H1 (cell line): Measurements from ENCODE around the gene CENPF. TPM values are rescaled to one million over a fixed set of nuclear protein-coding genes. Genes with fewer than 3 reads are reported as not detected.
"Not testable (repeated sequence)": the region's sequence is repeated elsewhere in the genome, so short reads cannot be mapped to it uniquely, and the experiment has no call there.

Experiments
- CTCF ChIA-PET: fragments of 300-600 bp; sonication (Branson Sonifier 250); formaldehyde crosslinking; loops from one replicate; lab custom pipeline; 2021; ENCODE audit not compliant: partially characterized antibody; lab: Charles Lee
- POLR2A ChIA-PET: fragments of 300-600 bp; sonication (Branson Sonifier 250); formaldehyde crosslinking; loops from one replicate; lab custom pipeline; 2021; ENCODE audit warnings: inconsistent platforms; ENCODE audit not compliant: partially characterized antibody; lab: Charles Lee
- DNase-seq, 2 experiments: peaks; one replicate each; pipeline versions ENCODE4 v3.0.0 to v3.0.0-alpha.2; 2010 to 2022; ENCODE audit warnings: low spot score in 2 of 2, low read depth in 1 of 2, mixed read lengths in 1 of 2
- FAIRE-seq: peaks from 2 replicates; lab custom pipeline; 2011; peaks lifted over from hg19 to GRCh38; lab: Jason Lieb, UNC
- H2AFZ ChIP-seq: 2 replicates; pipeline ENCODE4 v1.8.1; 2012; ENCODE audit warnings: low read length, inconsistent platforms
- H2AK5ac ChIP-seq: 2 replicates; pipeline ENCODE4 v1.6.1; 2013; ENCODE audit warnings: low read depth, low read length
- H2BK120ac ChIP-seq: replicated peaks from 2 replicates; pipeline ENCODE3; 2013; ENCODE audit warnings: low read depth, low read length, inconsistent platforms
- H2BK12ac ChIP-seq: 2 replicates; pipeline ENCODE4 v1.6.1; 2013; ENCODE audit warnings: low read depth, low read length
- H2BK15ac ChIP-seq: 2 replicates; pipeline ENCODE4 v1.6.1; 2013; ENCODE audit warnings: low read length
- H2BK20ac ChIP-seq: 2 replicates; pipeline ENCODE4 v1.6.1; 2013; ENCODE audit warnings: low read length
- H2BK5ac ChIP-seq: 2 replicates; pipeline ENCODE4 v1.6.1; 2013; ENCODE audit warnings: low read depth, low read length
- H3K14ac ChIP-seq: 2 replicates; pipeline ENCODE4 v1.6.1; 2013; ENCODE audit warnings: inconsistent platforms; ENCODE audit not compliant: insufficient read length
- H3K18ac ChIP-seq: 2 replicates; pipeline ENCODE4 v1.6.1; 2013; ENCODE audit warnings: low read length; ENCODE audit errors: extremely low read depth
- H3K23ac ChIP-seq: 2 replicates; pipeline ENCODE4 v1.6.1; 2013; ENCODE audit warnings: inconsistent platforms; ENCODE audit not compliant: insufficient read length
- H3K23me2 ChIP-seq: 2 replicates; pipeline ENCODE4 v1.6.1; 2013; ENCODE audit warnings: low read depth, low read length
- H3K27ac ChIP-seq: 2 replicates; pipeline ENCODE4 v1.6.1; 2011; ENCODE audit warnings: low read depth, low read length, inconsistent platforms
- H3K27me3 ChIP-seq, 4 experiments: replicated peaks in 1 of 4; 1 replicate in 1 of 4; 2 replicates in 3 of 4; pipeline versions ENCODE4 v1.6.1 to v1.8.1; 2011 to 2013; ENCODE audit warnings: low read length in 3 of 4, mild to moderate bottlenecking in 3 of 4, inconsistent platforms in 2 of 4, mixed read lengths in 2 of 4, moderate library complexity in 1 of 4; ENCODE audit not compliant: control insufficient read depth in 3 of 4, insufficient read depth in 3 of 4; ENCODE audit errors: extremely low read depth in 1 of 4
- H3K36me3 ChIP-seq, 4 experiments: 2 replicates each; pipeline versions ENCODE4 v1.6.1 to v1.8.1; 2011 to 2013; ENCODE audit warnings: mild to moderate bottlenecking in 4 of 4, low read length in 3 of 4, moderate library complexity in 2 of 4, control low read depth in 1 of 4, inconsistent platforms in 1 of 4; ENCODE audit not compliant: insufficient read depth in 4 of 4, control insufficient read depth in 2 of 4
- H3K4ac ChIP-seq: replicated peaks from 2 replicates; pipeline ENCODE3; 2013; ENCODE audit warnings: low read length, low read depth, mixed read lengths, inconsistent platforms; ENCODE audit not compliant: insufficient read length
- H3K4me1 ChIP-seq, 4 experiments: replicated peaks in 1 of 4; 1 replicate in 1 of 4; 2 replicates in 3 of 4; pipeline versions ENCODE4 v1.6.1 to v1.8.1; 2011 to 2013; ENCODE audit warnings: low read length in 3 of 4, inconsistent platforms in 2 of 4, mixed read lengths in 1 of 4; ENCODE audit not compliant: insufficient read depth in 4 of 4, control insufficient read depth in 3 of 4
- H3K4me2 ChIP-seq, 2 experiments: 2 replicates each; pipeline versions ENCODE4 v1.6.1 to v1.8.1; 2011 to 2013; ENCODE audit warnings: low read depth in 2 of 2, low read length in 2 of 2, control low read depth in 1 of 2, inconsistent platforms in 1 of 2, mild to moderate bottlenecking in 1 of 2; ENCODE audit not compliant: insufficient read depth in 1 of 2
- H3K4me3 ChIP-seq, 4 experiments: fragments of 200-600, 300-600 bp in 1 of 4; sonication (generic), shearing (Covaris generic), sonication (Bioruptor Twin) in 1 of 4; 2 replicates each; pipeline versions ENCODE4 v1.5.1 to v1.8.1; 2011 to 2016; ENCODE audit warnings: low read length in 4 of 4, low read depth in 3 of 4, control low read depth in 2 of 4, inconsistent platforms in 2 of 4, mild to moderate bottlenecking in 2 of 4, mixed read lengths in 1 of 4, moderate library complexity in 1 of 4; ENCODE audit not compliant: insufficient read depth in 2 of 4; ENCODE audit errors: extremely low read depth in 1 of 4
- H3K56ac ChIP-seq: replicated peaks from 2 replicates; pipeline ENCODE3; 2013; ENCODE audit warnings: low read depth, mild to moderate bottlenecking, mixed read lengths, low read length, inconsistent platforms; ENCODE audit not compliant: insufficient read length
- H3K79me1 ChIP-seq: 2 replicates; pipeline ENCODE4 v1.6.1; 2013; ENCODE audit warnings: low read depth, low read length, control low read depth
- H3K79me2 ChIP-seq, 2 experiments: 2 replicates each; pipeline versions ENCODE4 v1.6.1 to v1.8.1; 2012 to 2013; ENCODE audit warnings: low read length in 2 of 2, mild to moderate bottlenecking in 2 of 2, inconsistent platforms in 1 of 2; ENCODE audit not compliant: insufficient read depth in 2 of 2, control insufficient read depth in 1 of 2
- H3K9ac ChIP-seq, 4 experiments: replicated peaks in 1 of 4; 1 replicate in 1 of 4; 2 replicates in 3 of 4; pipeline versions ENCODE4 v1.6.1 to v1.8.1; 2011 to 2013; ENCODE audit warnings: low read depth in 3 of 4, low read length in 3 of 4, control low read depth in 2 of 4, mild to moderate bottlenecking in 2 of 4, moderate library complexity in 2 of 4, inconsistent platforms in 1 of 4; ENCODE audit errors: extremely low read depth in 1 of 4
- H3K9me3 ChIP-seq, 2 experiments: 2 replicates each; pipeline versions ENCODE4 v1.6.1 to v1.8.1; 2012 to 2013; ENCODE audit warnings: mild to moderate bottlenecking in 2 of 2, moderate library complexity in 2 of 2, control low read depth in 1 of 2, inconsistent platforms in 1 of 2, low read depth in 1 of 2, low read length in 1 of 2, mixed read lengths in 1 of 2; ENCODE audit not compliant: insufficient read depth in 2 of 2
- H4K20me1 ChIP-seq, 2 experiments: replicated peaks in 1 of 2; 2 replicates each; pipeline versions ENCODE3 to v1.8.1; 2011 to 2013; ENCODE audit warnings: inconsistent platforms in 2 of 2, low read length in 2 of 2, mild to moderate bottlenecking in 1 of 2; ENCODE audit not compliant: insufficient read depth in 2 of 2, control insufficient read depth in 1 of 2
- H4K5ac ChIP-seq: 2 replicates; pipeline ENCODE4 v1.6.1; 2013; ENCODE audit warnings: low read length, low read depth, mixed read lengths, inconsistent platforms; ENCODE audit not compliant: insufficient read length
- H4K8ac ChIP-seq: 2 replicates; pipeline ENCODE4 v1.8.0; 2013; ENCODE audit warnings: mild to moderate bottlenecking, moderate library complexity, low read length, inconsistent platforms; ENCODE audit not compliant: insufficient read depth; ENCODE audit errors: extremely low read depth
- H4K91ac ChIP-seq: replicated peaks from 2 replicates; pipeline ENCODE3; 2013; ENCODE audit warnings: low read length, mixed read lengths, inconsistent platforms; ENCODE audit not compliant: insufficient read length
- WGBS, 2 experiments: shearing (Covaris generic) in 1 of 2; methylation state at CpG; one replicate each; pipeline versions ENCODE4 v1.1.6 to v1.1.7; 2013 to 2015; ENCODE audit warnings: low lambda C conversion rate in 2 of 2, mixed read lengths in 2 of 2, inconsistent platforms in 1 of 2, low coverage in 1 of 2, missing lambda C conversion rate in 1 of 2; ENCODE audit not compliant: insufficient replicate concordance in 2 of 2, insufficient coverage in 1 of 2, insufficient read length in 1 of 2; ENCODE audit errors: extremely low coverage in 1 of 2, missing lambda C conversion rate in 1 of 2; 5-methylcytosine and 5-hydroxymethylcytosine counted together
- polyA plus RNA-seq, 7 experiments: library from polyadenylated mRNA; depleted of rRNA in 3 of 7; stranded (reverse) in 5 of 7; unstranded in 2 of 7; fragments of >200 nt in 5 of 7; fragments of 200-250 nt in 2 of 7; gene quantifications; 1 replicate in 5 of 7; 2 replicates in 1 of 7; 4 replicates in 1 of 7; pipeline versions ENCODE4 v1.2.1 to v1.2.3, GENCODE V29; 2011 to 2013; ENCODE audit warnings: missing spikeins in 2 of 7, mixed read lengths in 2 of 7
- total RNA-seq: library from RNA; stranded (reverse); fragmentation: NEBNext Ultra II Directional; extraction: Animal tissue kit (Norgen Biotek cat#: 25700); gene quantifications from 2 replicates; pipeline ENCODE4 v1.2.1, GENCODE V29; 2021

CENPF gene
- total and polyA plus RNA-seq, 2 of the 8 experiments (the other 6 are each of a cell fraction or from before 2014, with no cell fraction given) = 13.7 to 170 TPM

- H4K91ac ChIP-seq, H4K20me1 ChIP-seq, H3K4ac ChIP-seq, H3K56ac ChIP-seq, H3K14ac ChIP-seq, H3K9me3 ChIP-seq, H3K27me3 ChIP-seq, H3K27ac ChIP-seq, H2BK20ac ChIP-seq, H2AK5ac ChIP-seq, H3K4me2 ChIP-seq, H3K18ac ChIP-seq, H3K23me2 ChIP-seq, H4K8ac ChIP-seq, H3K4me3 ChIP-seq, FAIRE-seq, H3K9ac ChIP-seq, H3K79me1 ChIP-seq, H2BK12ac ChIP-seq, H4K5ac ChIP-seq, H3K4me1 ChIP-seq, H2BK5ac ChIP-seq, DNase-seq, H2AFZ ChIP-seq, H2BK120ac ChIP-seq, H3K23ac ChIP-seq, H2BK15ac ChIP-seq: not testable (repeated sequence)
- H3K36me3 ChIP-seq = peaks cover 0 to 26% (median 6%) of the 10 kb centered on the region in 4 experiments; a peak in 6 of 8 replicates
- POLR2A ChIA-PET = interaction anchor here (1.7 kb wide), 1 partner anchor 57 kb away, joined by 6 read pairs; the partner anchor contains the start of gene PTPN14
- WGBS, 2 experiments = 95% methylated on average over 38 of the region's 45 CpGs; no CpG with 5 or more reads in 1 of the 2 experiments
- H3K79me2 ChIP-seq = peaks cover 38 to 93% of the 10 kb centered on the region in 2 experiments
- CTCF ChIA-PET = interaction anchor here (0.6 to 1.1 kb wide), 6 partner anchors 18 to 1361 kb away, joined by 3 to 4 read pairs (median 3); no protein-coding TSS in a partner anchor
Observed at GRCh38 chr1:214608216-214608783, 5.3 kb downstream of the CENPF start.
